AG04450 (cell line): ENCODE measurements around the gene RANBP10. TPM values are rescaled to one million over a fixed set of nuclear protein-coding genes. Genes with fewer than 3 reads are reported as not detected.

Source experiments
- CTCF ChIA-PET: fragments of 300-600, 350-600 bp; formaldehyde crosslinking; extraction: SDS; loops from one replicate; lab custom pipeline; 2022; ENCODE audit warnings: antibody characterized with exemption, inconsistent platforms; lab: Charles Lee
- POLR2A ChIA-PET: fragments of 350-600 bp; formaldehyde crosslinking; extraction: SDS; loops from one replicate; lab custom pipeline; 2021; ENCODE audit warnings: antibody characterized with exemption, inconsistent platforms; lab: Yijun Ruan, JAX
- DNase-seq: peaks from one replicate; pipeline ENCODE4 v3.0.0-alpha.2; 2011; ENCODE audit warnings: low read depth, low spot score
- H3K27ac ChIP-seq: one replicate; pipeline ENCODE4 v1.5.1; 2012; ENCODE audit warnings: low read depth, low read length, control low read depth
- H3K27me3 ChIP-seq: one replicate; pipeline ENCODE4 v1.6.0; 2012; ENCODE audit warnings: low read length; ENCODE audit not compliant: control insufficient read depth, insufficient read depth
- H3K4me3 ChIP-seq: 2 replicates; pipeline ENCODE4 v1.5.1; 2011; ENCODE audit warnings: mild to moderate bottlenecking, low read depth, low read length, control low read depth
- H3K9me3 ChIP-seq: 2 replicates; pipeline ENCODE4 v1.5.1; 2012; ENCODE audit warnings: low read length; ENCODE audit not compliant: control insufficient read depth, insufficient read depth
- CTCF ChIP-seq: IDR thresholded peaks from 2 replicates; pipeline ENCODE4 v1.5.1; 2011; ENCODE audit warnings: low read depth, low read length, control low read depth, inconsistent platforms
- polyA plus RNA-seq: library from polyadenylated mRNA; depleted of rRNA; stranded (reverse); fragments of >200 nt; gene quantifications from 2 replicates; pipeline ENCODE4 v1.2.3, GENCODE V29; 2011

The RANBP10 gene
- polyA plus RNA-seq, 1 experiment, result 11.3 TPM

GRCh38 chr16:67773569-67774456, 32.5 kb downstream of the RANBP10 start:
- DNase-seq, result no peak
- Histone ChIP-seq H3K27ac (peak overlapping the region; percentile 2), H3K4me3 (no peak overlapping the region), H3K27me3 (no peaks in the 10 kb centered on the region), H3K9me3 (no peaks in the 10 kb centered on the region; the same call in 1 of the 2 replicates)
- POLR2A ChIA-PET, result no interaction called here
- CTCF ChIA-PET, result no interaction called here
- TF ChIP-seq CTCF, result no peak

DNA sequence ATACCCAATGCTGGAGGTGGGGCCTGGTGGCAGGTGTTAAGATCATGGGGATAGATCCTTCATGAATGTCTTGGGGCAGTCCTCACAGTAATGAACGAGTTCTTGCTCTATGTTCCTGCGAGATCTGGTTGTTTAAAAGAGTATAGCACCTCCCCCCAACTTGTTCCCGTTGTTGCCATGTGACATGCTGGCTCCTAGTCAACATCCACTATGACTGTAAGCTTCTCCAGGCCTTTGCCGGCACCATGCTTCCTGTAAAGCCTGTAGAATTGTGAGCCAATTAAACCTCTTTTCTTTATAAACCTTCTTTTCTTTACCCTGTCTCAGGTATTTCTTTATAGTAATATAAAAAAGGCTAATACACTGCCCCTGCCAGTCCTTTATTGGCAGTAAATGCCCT, 33.3 kb downstream of the RANBP10 start:
- TF ChIP-seq CTCF, result no peak
- POLR2A ChIA-PET, result interaction anchor here (0.9 kb wide), 1 partner anchor 61 kb away, joined by 3 read pairs; no protein-coding TSS in a partner anchor
- DNase-seq, result no peak
- H3K27me3 ChIP-seq, result no peaks in the 10 kb centered on the region
- CTCF ChIA-PET, result no interaction called here
- H3K9me3 ChIP-seq, result no peaks in the 10 kb centered on the region; the same call in 1 of the 2 replicates
- H3K27ac ChIP-seq, result no peak overlapping the region
- no peak overlapping the region for H3K4me3 ChIP-seq

DNA sequence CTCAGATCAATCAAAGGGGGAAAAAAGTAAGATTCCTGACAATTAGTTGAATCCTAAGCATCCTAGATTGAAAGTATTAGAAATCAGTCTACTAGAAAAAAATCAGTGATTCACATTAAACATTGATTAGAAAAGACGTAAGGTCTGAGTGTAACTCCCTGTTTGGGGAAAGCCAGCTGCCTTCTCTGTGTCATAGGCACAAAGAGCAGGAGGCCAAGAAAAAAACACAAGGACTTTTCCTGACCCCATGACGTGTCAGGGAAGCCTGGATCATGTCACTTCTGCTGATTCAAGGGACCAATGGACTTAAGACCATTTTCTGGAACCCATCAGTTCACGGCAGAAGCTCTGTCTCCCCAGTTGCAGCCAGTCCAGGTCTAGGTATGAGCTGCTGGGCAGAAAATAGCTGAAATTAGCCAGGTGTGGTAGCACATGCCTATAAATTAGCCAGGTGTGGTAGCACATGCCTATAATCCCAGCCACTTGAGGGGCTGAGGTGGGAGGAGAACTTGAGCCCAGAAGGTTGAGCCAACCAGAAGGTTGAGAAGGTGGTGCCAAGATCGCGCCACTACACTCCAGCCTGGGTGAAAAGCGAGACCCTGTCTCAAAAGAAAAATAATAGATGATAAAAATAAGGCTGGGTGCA, 35.9 kb downstream of the RANBP10 start:
- CTCF ChIA-PET, result interaction anchor here (1.4 to 1.8 kb wide), 2 partner anchors 46 to 250 kb away, joined by 5 to 8 read pairs; no protein-coding TSS in a partner anchor

DNA sequence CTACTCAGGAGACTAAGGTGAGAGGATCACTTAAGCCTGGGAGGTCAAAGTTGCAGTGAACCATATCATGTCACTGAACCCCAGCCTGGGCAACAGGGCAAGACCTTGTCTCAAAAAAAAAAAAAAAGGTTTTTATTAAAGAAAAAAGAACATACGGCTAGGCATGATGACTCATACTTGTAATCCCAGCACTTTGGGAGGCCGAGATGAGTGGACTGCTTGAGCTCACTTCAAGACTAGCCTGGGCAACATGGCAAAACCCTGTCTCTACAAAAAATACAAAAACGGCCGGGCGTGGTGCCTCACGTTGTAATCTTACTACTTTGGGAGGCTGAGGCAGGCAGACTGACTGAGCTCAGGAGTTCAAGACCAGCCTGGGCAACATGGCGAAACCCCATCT, 38.4 kb downstream of the RANBP10 start:
- peak; percentile 39 for DNase-seq
- Histone ChIP-seq H3K4me3 (no peak overlapping the region), H3K27ac (peak overlapping the region; percentile 47), H3K9me3 (no peaks in the 10 kb centered on the region), H3K27me3 (no peaks in the 10 kb centered on the region)
- POLR2A ChIA-PET, result interaction anchor here (0.6 to 0.7 kb wide), 3 partner anchors 38 to 168 kb away, joined by 3 to 7 read pairs (median 4); partner anchors contain the start of gene RANBP10
- CTCF ChIA-PET, result interaction anchor here (0.6 to 2.8 kb wide), 3 partner anchors 49 to 247 kb away, joined by 3 to 9 read pairs (median 3); partner anchors contain the start of gene CTCF
- TF ChIP-seq CTCF, result no peak

More for the DNA sequence above, 35.9 kb downstream of the RANBP10 start:
- no peak overlapping the region for H3K27ac ChIP-seq
- DNase-seq, result no peak
- TF ChIP-seq CTCF, result no peak
- no peak overlapping the region for H3K4me3 ChIP-seq
- no peaks in the 10 kb centered on the region for H3K9me3 ChIP-seq
- H3K27me3 ChIP-seq, result no peaks in the 10 kb centered on the region
- POLR2A ChIA-PET, result no interaction called here
